HEK293T (cell line): ENCODE results near the gene CTNS.

ENCODE experiments used
- CTCF ChIA-PET: fragments of 350-600 bp; formaldehyde crosslinking; extraction: SDS; loops from one replicate; lab custom pipeline; 2021; ENCODE audit warnings: antibody characterized with exemption, inconsistent platforms; lab: Yijun Ruan, JAX
- POLR2A ChIA-PET: fragments of 350-600 bp; formaldehyde crosslinking; extraction: SDS; loops from one replicate; lab custom pipeline; 2020; ENCODE audit warnings: antibody characterized with exemption, inconsistent platforms; lab: Yijun Ruan, JAX
- DNase-seq: peaks from one replicate; pipeline ENCODE4 v3.0.0; 2012; ENCODE audit warnings: mixed read lengths; ENCODE audit errors: extremely low spot score
- ARNT ChIP-seq: fragments of 450-650 bp; IDR thresholded peaks from 2 replicates; pipeline ENCODE4 v1.6.1; 2017; ENCODE audit warnings: mild to moderate bottlenecking
- BHLHE40 ChIP-seq: fragments of 450-650 bp; IDR thresholded peaks from 2 replicates; pipeline ENCODE4 v1.6.1; 2016; ENCODE audit warnings: mild to moderate bottlenecking, moderate library complexity, borderline replicate concordance
- CTBP1 ChIP-seq: fragments of 450-650 bp; IDR thresholded peaks from 2 replicates; pipeline ENCODE4 v1.6.1; 2016; ENCODE audit warnings: borderline replicate concordance
- ELF4 ChIP-seq: fragments of 450-650 bp; IDR thresholded peaks from 2 replicates; pipeline ENCODE4 v1.6.1; 2017; ENCODE audit warnings: antibody characterized with exemption
- FOXA1 ChIP-seq: fragments of 450-650 bp; IDR thresholded peaks from 2 replicates; pipeline ENCODE4 v1.6.1; 2016; ENCODE audit warnings: mild to moderate bottlenecking
- FOXK2 ChIP-seq: fragments of 450-650 bp; IDR thresholded peaks from 2 replicates; pipeline ENCODE4 v1.6.1; 2016; ENCODE audit warnings: mild to moderate bottlenecking
- FOXM1 ChIP-seq: fragments of 450-650 bp; IDR thresholded peaks from 2 replicates; pipeline ENCODE4 v1.6.1; 2017; ENCODE audit warnings: mild to moderate bottlenecking, borderline replicate concordance
- HDGF ChIP-seq: fragments of 450-650 bp; IDR thresholded peaks from 2 replicates; pipeline ENCODE4 v1.6.1; 2017; ENCODE audit warnings: antibody characterized with exemption, borderline replicate concordance
- L3MBTL2 ChIP-seq: fragments of 450-650 bp; conservative IDR thresholded peaks from 2 replicates; pipeline ENCODE4 v1.6.1; 2016; ENCODE audit warnings: mild to moderate bottlenecking
- LEF1 ChIP-seq: fragments of 450-650 bp; IDR thresholded peaks from 2 replicates; pipeline ENCODE4 v1.6.1; 2017; ENCODE audit warnings: mild to moderate bottlenecking, borderline replicate concordance
- NFRKB ChIP-seq: fragments of 450-650 bp; IDR thresholded peaks from 2 replicates; pipeline ENCODE4 v1.6.1; 2016; ENCODE audit warnings: mild to moderate bottlenecking, moderate library complexity
- PKNOX1 ChIP-seq: fragments of 450-650 bp; IDR thresholded peaks from 2 replicates; pipeline ENCODE4 v1.6.1; 2016
- SP1 ChIP-seq: fragments of 450-650 bp; IDR thresholded peaks from 2 replicates; pipeline ENCODE4 v1.6.1; 2017
- SUZ12 ChIP-seq: fragments of 450-650 bp; IDR thresholded peaks from 2 replicates; pipeline ENCODE4 v1.6.1; 2016; ENCODE audit warnings: mild to moderate bottlenecking
- TARDBP ChIP-seq: fragments of 450-650 bp; IDR thresholded peaks from 2 replicates; pipeline ENCODE4 v1.6.1; 2016
- ZNF384 ChIP-seq: fragments of 450-650 bp; IDR thresholded peaks from 2 replicates; pipeline ENCODE4 v1.6.1; 2016

CTNS gene

GRCh38 chr17:3656755-3657587 is 20.4 kb downstream of the CTNS start:
- no peak for DNase-seq
- POLR2A ChIA-PET = no interaction called here
- CTCF ChIA-PET = no interaction called here
- TF ChIP-seq FOXM1 (no peak), ELF4 (no peak), NFRKB (no peak), LEF1 (no peak), ARNT (no peak), CTBP1 (no peak), SP1 (no peak), HDGF (no peak), FOXK2 (no peak), ZNF384 (no peak), SUZ12 (no peak), PKNOX1 (no peak), BHLHE40 (no peak), TARDBP (no peak), FOXA1 (no peak)

DNA sequence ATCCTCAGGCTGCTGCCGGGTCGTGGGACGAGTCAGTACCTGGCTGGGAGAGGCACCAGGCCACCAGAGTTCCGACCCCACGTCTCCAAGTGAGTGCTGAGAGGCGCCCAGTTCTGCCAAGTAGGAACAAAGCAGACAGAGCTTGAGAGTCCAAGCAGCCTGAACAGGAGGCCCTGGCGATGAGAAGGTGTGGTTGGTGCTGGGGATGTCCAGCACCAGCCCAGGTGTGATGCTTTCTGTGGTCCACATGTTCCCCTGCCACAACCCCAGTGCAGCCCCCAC is 21.0 kb downstream of the CTNS start:
- POLR2A ChIA-PET = no interaction called here
- DNase-seq = no peak
- CTCF ChIA-PET = no interaction called here
- TF ChIP-seq LEF1 (no peak), PKNOX1 (no peak), ELF4 (no peak), ARNT (no peak), SP1 (no peak), FOXK2 (no peak), FOXA1 (no peak), HDGF (no peak), SUZ12 (no peak), ZNF384 (no peak), BHLHE40 (no peak), TARDBP (no peak), L3MBTL2 (no peak), NFRKB (no peak), CTBP1 (no peak)

DNA sequence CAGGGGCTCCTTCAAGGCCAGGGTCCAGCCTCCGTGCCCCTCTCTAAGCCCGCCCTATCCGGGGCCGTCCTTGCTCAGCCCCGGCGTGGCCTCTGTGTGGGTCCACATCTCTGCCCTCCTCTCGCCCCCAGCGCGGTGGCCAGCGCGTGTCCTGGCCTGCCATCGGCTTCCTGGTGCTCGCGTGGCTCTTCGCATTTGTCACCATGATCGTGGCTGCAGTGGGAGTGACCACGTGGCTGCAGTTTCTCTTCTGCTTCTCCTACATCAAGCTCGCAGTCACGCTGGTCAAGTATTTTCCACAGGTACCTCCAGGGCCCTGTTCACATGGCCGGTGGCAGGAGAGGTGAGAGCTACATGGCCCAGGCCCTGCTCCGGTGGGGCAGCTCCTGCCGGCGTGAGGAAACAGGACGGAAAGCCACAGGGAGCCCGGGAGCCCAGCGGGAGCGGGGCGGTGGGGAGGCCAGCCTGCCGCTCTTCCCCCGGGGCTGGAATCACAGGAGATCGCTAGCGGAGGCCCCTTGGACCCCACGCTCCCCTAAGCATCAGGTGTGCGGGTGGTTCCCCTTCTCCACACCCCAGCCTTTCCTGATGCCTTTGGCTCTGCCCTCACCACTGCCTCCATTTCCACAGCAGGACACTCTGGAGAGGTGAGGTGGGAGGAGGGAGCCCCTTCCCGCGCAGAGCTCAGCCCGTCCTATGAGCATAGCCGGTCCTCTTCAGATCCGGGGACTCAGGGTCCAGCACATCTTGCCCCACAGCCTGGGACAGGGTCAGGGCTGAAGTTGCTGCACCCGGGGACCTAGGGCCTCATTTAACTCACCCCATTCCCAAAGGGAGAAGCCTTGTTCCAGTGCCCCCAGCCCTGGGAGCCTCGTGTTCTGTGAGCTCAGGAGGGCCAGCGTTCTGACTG is 21.6 kb downstream of the CTNS start:
- ChIA-PET CTCF (no interaction called here), POLR2A (no interaction called here)
- DNase-seq = no peak
- TF ChIP-seq SP1 = no peak
- no peak for TF ChIP-seq FOXK2
- TF ChIP-seq NFRKB = no peak
- TF ChIP-seq FOXA1 = no peak
- no peak for TF ChIP-seq PKNOX1
- TF ChIP-seq FOXM1 = no peak
- TF ChIP-seq LEF1 = no peak
- no peak for TF ChIP-seq ELF4
- TF ChIP-seq TARDBP = no peak

- no peak for DNase-seq
- POLR2A ChIA-PET = no interaction called here
- TF ChIP-seq TARDBP (no peak), SUZ12 (no peak), HDGF (no peak)
- CTCF ChIA-PET = no interaction called here
These were observed 22.4 kb downstream of the CTNS start for GRCh38 chr17:3658784-3659449.

GRCh38 chr17:3659541-3660111 is 23.1 kb downstream of the CTNS start:
- CTCF ChIA-PET = no interaction called here

More at GRCh38 chr17:3659541-3660111, 23.1 kb downstream of the CTNS start:
- TF ChIP-seq LEF1 (no peak), ZNF384 (no peak), TARDBP (no peak), L3MBTL2 (no peak), ARNT (no peak), SP1 (no peak), ELF4 (no peak), FOXM1 (no peak), FOXA1 (no peak), NFRKB (no peak)
- DNase-seq = no peak
- POLR2A ChIA-PET = no interaction called here
